ENCODE measurements around the gene RNF141. TPM values are rescaled to one million over a fixed set of nuclear protein-coding genes. Genes with fewer than 3 reads are reported as not detected.

The RNF141 gene
- total RNA-seq, 1 experiment from 2014 or later = 35.8 TPM

DNA sequence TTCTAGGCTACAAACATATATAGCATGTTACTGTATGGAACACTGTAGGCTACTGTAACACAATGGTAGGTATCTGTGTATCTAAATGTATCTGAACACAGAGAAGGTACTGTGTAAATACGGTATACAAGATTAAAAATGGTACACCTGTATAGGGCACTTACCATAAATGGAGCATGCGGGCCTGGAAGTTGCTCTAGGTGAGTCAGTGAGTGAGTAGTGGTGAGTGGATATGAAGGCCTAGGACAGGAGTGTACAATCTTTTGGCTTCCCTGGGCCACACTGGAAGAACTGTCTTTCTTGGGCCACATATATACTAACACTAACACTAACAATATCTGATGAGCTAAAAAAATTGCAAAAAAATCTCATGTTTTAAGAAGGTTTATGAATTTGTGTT, 21.4 kb downstream of the RNF141 start:
- intact Hi-C loops (cut with micrococcal nuclease; ENCODE audit: unreplicated experiment) (no loop called here), in situ Hi-C loops (cut with HindIII; ENCODE audit: low pct_unique_long_range_greater_than_20kb, low sequenced_read_pairs) (no loop called here)
- Histone ChIP-seq H3K27ac (ENCODE audit: low read length) (no peak overlapping the region), H3K36me3 (ENCODE audit: control insufficient read depth, insufficient read depth, low read length) (no peaks in the 10 kb centered on the region; the same call in 1 of the 2 replicates), H3K4me1 (ENCODE audit: control insufficient read depth, insufficient read depth, low read length) (no peaks in the 10 kb centered on the region), H3K27me3 (ENCODE audit: control insufficient read depth, insufficient read depth, low read length) (no peaks in the 10 kb centered on the region), H3K4me3 (ENCODE audit: low read depth in 2 of 2, low read length in 2 of 2) (no peak overlapping the region), H3K9me3 (ENCODE audit: control insufficient read depth, insufficient read depth, low read depth, low read length) (no peaks in the 10 kb centered on the region)
- ChIA-PET CTCF (interaction anchor here (0.6 kb wide), 3 partner anchors 156 to 393 kb away, joined by 3 to 14 read pairs (median 3); no protein-coding TSS in a partner anchor), POLR2A (no interaction called here)
- DNase-seq (ENCODE audit: low read depth, low spot score) = no peak
- TF ChIP-seq CTCF (IDR thresholded peaks at IDR 0.05) (no peak), POLR2AphosphoS5 (IDR thresholded peaks at IDR 0.05; ENCODE audit: low read depth, low read length) (no peak), TCF7L2 (IDR thresholded peaks at IDR 0.05; ENCODE audit: low read depth, low read length) (no peak), SIN3A (IDR thresholded peaks at IDR 0.05; ENCODE audit: borderline replicate concordance, insufficient read depth, low read depth, low read length) (no peak)
- TF ChIP-seq, protein P1, sequence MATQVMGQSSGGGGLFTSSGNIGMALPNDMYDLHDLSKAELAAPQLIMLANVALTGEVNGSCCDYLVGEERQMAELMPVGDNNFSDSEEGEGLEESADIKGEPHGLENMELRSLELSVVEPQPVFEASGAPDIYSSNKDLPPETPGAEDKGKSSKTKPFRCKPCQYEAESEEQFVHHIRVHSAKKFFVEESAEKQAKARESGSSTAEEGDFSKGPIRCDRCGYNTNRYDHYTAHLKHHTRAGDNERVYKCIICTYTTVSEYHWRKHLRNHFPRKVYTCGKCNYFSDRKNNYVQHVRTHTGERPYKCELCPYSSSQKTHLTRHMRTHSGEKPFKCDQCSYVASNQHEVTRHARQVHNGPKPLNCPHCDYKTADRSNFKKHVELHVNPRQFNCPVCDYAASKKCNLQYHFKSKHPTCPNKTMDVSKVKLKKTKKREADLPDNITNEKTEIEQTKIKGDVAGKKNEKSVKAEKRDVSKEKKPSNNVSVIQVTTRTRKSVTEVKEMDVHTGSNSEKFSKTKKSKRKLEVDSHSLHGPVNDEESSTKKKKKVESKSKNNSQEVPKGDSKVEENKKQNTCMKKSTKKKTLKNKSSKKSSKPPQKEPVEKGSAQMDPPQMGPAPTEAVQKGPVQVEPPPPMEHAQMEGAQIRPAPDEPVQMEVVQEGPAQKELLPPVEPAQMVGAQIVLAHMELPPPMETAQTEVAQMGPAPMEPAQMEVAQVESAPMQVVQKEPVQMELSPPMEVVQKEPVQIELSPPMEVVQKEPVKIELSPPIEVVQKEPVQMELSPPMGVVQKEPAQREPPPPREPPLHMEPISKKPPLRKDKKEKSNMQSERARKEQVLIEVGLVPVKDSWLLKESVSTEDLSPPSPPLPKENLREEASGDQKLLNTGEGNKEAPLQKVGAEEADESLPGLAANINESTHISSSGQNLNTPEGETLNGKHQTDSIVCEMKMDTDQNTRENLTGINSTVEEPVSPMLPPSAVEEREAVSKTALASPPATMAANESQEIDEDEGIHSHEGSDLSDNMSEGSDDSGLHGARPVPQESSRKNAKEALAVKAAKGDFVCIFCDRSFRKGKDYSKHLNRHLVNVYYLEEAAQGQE (IDR thresholded peaks at IDR 0.05; ENCODE audit: insufficient read depth in 1 of 2, low read depth in 2 of 2, low read length in 1 of 2) = no peak
- BruUV-seq (replicated peaks) = no TSS peak
- no peak for ATAC-seq

GRCh38 chr11:10518891-10519290, 22.1 kb downstream of the RNF141 start:
- Histone ChIP-seq H3K9me3 (ENCODE audit: control insufficient read depth, insufficient read depth, low read depth, low read length) (no peaks in the 10 kb centered on the region), H3K4me3 (ENCODE audit: low read depth in 2 of 2, low read length in 2 of 2) (no peak overlapping the region), H3K36me3 (ENCODE audit: control insufficient read depth, insufficient read depth, low read length) (no peaks in the 10 kb centered on the region; the same call in 1 of the 2 replicates), H3K27ac (ENCODE audit: low read length) (no peak overlapping the region), H3K27me3 (ENCODE audit: control insufficient read depth, insufficient read depth, low read length) (no peaks in the 10 kb centered on the region), H3K4me1 (ENCODE audit: control insufficient read depth, insufficient read depth, low read length) (no peaks in the 10 kb centered on the region)
- BruUV-seq (replicated peaks) = no TSS peak
- ChIA-PET CTCF (no interaction called here), POLR2A (no interaction called here)
- TF ChIP-seq, protein P1 (IDR thresholded peaks at IDR 0.05; ENCODE audit: insufficient read depth in 1 of 2, low read depth in 2 of 2, low read length in 1 of 2) = no peak
- no peak for TF ChIP-seq POLR2AphosphoS5 (IDR thresholded peaks at IDR 0.05; ENCODE audit: low read depth, low read length)
- TF ChIP-seq TCF7L2 (IDR thresholded peaks at IDR 0.05; ENCODE audit: low read depth, low read length) = no peak
- no peak for TF ChIP-seq SIN3A (IDR thresholded peaks at IDR 0.05; ENCODE audit: borderline replicate concordance, insufficient read depth, low read depth, low read length)
- TF ChIP-seq CTCF (IDR thresholded peaks at IDR 0.05) = no peak
- intact Hi-C loops (cut with micrococcal nuclease; ENCODE audit: unreplicated experiment) (no loop called here), in situ Hi-C loops (cut with HindIII; ENCODE audit: low pct_unique_long_range_greater_than_20kb, low sequenced_read_pairs) (no loop called here)
- no peak for ATAC-seq
- DNase-seq (ENCODE audit: low read depth, low spot score) = no peak
